ENCODE data around the gene EXD3. TPM values are rescaled to one million over a fixed set of nuclear protein-coding genes. Genes with fewer than 3 reads are reported as not detected.

The EXD3 gene
- total and polyA plus RNA-seq, 5 donors from 2014 or later = 4.7 to 27.3 (median 5.8) TPM

GRCh38 chr9:137406085-137406760 lies 16.7 kb downstream of the EXD3 start:
- Histone ChIP-seq H3K27ac (ENCODE audit: insufficient read depth, low read length, poor library complexity, severe bottlenecking) (no peak overlapping the region), H3K4me1 (ENCODE audit: control insufficient read depth, insufficient read depth, low read length, poor library complexity, severe bottlenecking) (peaks cover 23% of the 10 kb centered on the region), H3K36me3 (ENCODE audit: control insufficient read depth, insufficient read depth, low read length) (no peaks in the 10 kb centered on the region), H3K27me3 (ENCODE audit: control insufficient read depth, insufficient read depth, low read length) (no peaks in the 10 kb centered on the region), H3K9me3 (ENCODE audit: control insufficient read depth in 2 of 2, low read length in 2 of 2) (no peaks in the 10 kb centered on the region), H3K4me3 (ENCODE audit: low read depth, low read length) (no peak overlapping the region)
- Mint-ChIP-seq H3K27ac (peak overlapping the region in 2 of 3 donors; percentile 20 to 38), H3K27me3 (peaks cover 5% of the 10 kb centered on the region), H3K4me3 (peak overlapping the region in 2 of 4 donors; percentile 58 to 61), H3K36me3 (peaks cover 14% of the 10 kb centered on the region), H3K9me3 (no peaks in the 10 kb centered on the region), H3K4me1 (peaks cover 0 to 8% (median 2%) of the 10 kb centered on the region in 4 donors)
- DNase-seq (no peak), ATAC-seq (ENCODE audit: low read depth in 2 of 2) (no peak)

GRCh38 chr9:137405677-137406081 lies 17.3 kb downstream of the EXD3 start:
- Mint-ChIP-seq H3K27me3 (peaks cover 5% of the 10 kb centered on the region), H3K9me3 (no peaks in the 10 kb centered on the region), H3K4me3 (peak overlapping the region in 2 of 4 donors; percentile 58 to 61), H3K36me3 (peaks cover 14% of the 10 kb centered on the region), H3K4me1 (peaks cover 0 to 8% (median 2%) of the 10 kb centered on the region in 4 donors), H3K27ac (peak overlapping the region in 1 of 3 donors; percentile 20)
- no peak overlapping the region for H3K4me3 ChIP-seq (ENCODE audit: low read depth, low read length)
- no peaks in the 10 kb centered on the region for H3K36me3 ChIP-seq (ENCODE audit: control insufficient read depth, insufficient read depth, low read length)
- H3K27me3 ChIP-seq (ENCODE audit: control insufficient read depth, insufficient read depth, low read length) = no peaks in the 10 kb centered on the region
- H3K27ac ChIP-seq (ENCODE audit: insufficient read depth, low read length, poor library complexity, severe bottlenecking) = no peak overlapping the region
- no peak for DNase-seq
- ATAC-seq (ENCODE audit: low read depth in 2 of 2) = no peak
- H3K4me1 ChIP-seq (ENCODE audit: control insufficient read depth, insufficient read depth, low read length, poor library complexity, severe bottlenecking) = peaks cover 17% of the 10 kb centered on the region
- H3K9me3 ChIP-seq (ENCODE audit: control insufficient read depth in 2 of 2, low read length in 2 of 2) = no peaks in the 10 kb centered on the region

- H3K36me3 ChIP-seq (ENCODE audit: control insufficient read depth, insufficient read depth, low read length) = no peaks in the 10 kb centered on the region
- H3K4me3 ChIP-seq (ENCODE audit: low read depth, low read length) = no peak overlapping the region
- no peak overlapping the region for H3K4me3 Mint-ChIP-seq
- H3K27me3 Mint-ChIP-seq = peaks cover 5% of the 10 kb centered on the region
- H3K27me3 ChIP-seq (ENCODE audit: control insufficient read depth, insufficient read depth, low read length) = no peaks in the 10 kb centered on the region
- DNase-seq (no peak), ATAC-seq (ENCODE audit: low read depth in 2 of 2) (no peak)
- no peak overlapping the region for H3K27ac Mint-ChIP-seq
- H3K4me1 Mint-ChIP-seq = peaks cover 0 to 9% (median 3%) of the 10 kb centered on the region in 4 donors
- H3K9me3 ChIP-seq (ENCODE audit: control insufficient read depth in 2 of 2, low read length in 2 of 2) = no peaks in the 10 kb centered on the region
- H3K27ac ChIP-seq (ENCODE audit: insufficient read depth, low read length, poor library complexity, severe bottlenecking) = no peak overlapping the region
- no peaks in the 10 kb centered on the region for H3K9me3 Mint-ChIP-seq
- H3K36me3 Mint-ChIP-seq = peaks cover 14% of the 10 kb centered on the region
- H3K4me1 ChIP-seq (ENCODE audit: control insufficient read depth, insufficient read depth, low read length, poor library complexity, severe bottlenecking) = peaks cover 14% of the 10 kb centered on the region
Measured at GRCh38 chr9:137404961-137405567, 17.9 kb downstream of the EXD3 start.

- Histone ChIP-seq H3K4me3 (ENCODE audit: low read depth, low read length) (no peak overlapping the region), H3K27me3 (ENCODE audit: control insufficient read depth, insufficient read depth, low read length) (no peaks in the 10 kb centered on the region), H3K9me3 (ENCODE audit: control insufficient read depth in 2 of 2, low read length in 2 of 2) (no peaks in the 10 kb centered on the region), H3K36me3 (ENCODE audit: control insufficient read depth, insufficient read depth, low read length) (no peaks in the 10 kb centered on the region), H3K27ac (ENCODE audit: insufficient read depth, low read length, poor library complexity, severe bottlenecking) (no peak overlapping the region), H3K4me1 (ENCODE audit: control insufficient read depth, insufficient read depth, low read length, poor library complexity, severe bottlenecking) (peaks cover 14% of the 10 kb centered on the region)
- ATAC-seq (ENCODE audit: low read depth in 2 of 2) (no peak), DNase-seq (no peak)
- H3K27me3 Mint-ChIP-seq = peaks cover 5% of the 10 kb centered on the region
- H3K4me1 Mint-ChIP-seq = peaks cover 0 to 10% (median 5%) of the 10 kb centered on the region in 4 donors
- H3K27ac Mint-ChIP-seq = no peak overlapping the region
- H3K36me3 Mint-ChIP-seq = peaks cover 19% of the 10 kb centered on the region
- H3K9me3 Mint-ChIP-seq = no peaks in the 10 kb centered on the region
- H3K4me3 Mint-ChIP-seq = no peak overlapping the region
Measured at GRCh38 chr9:137403269-137403668, 19.7 kb downstream of the EXD3 start.

GRCh38 chr9:137402746-137403145 lies 20.2 kb downstream of the EXD3 start:
- H3K36me3 ChIP-seq (ENCODE audit: control insufficient read depth, insufficient read depth, low read length) = no peaks in the 10 kb centered on the region
- H3K27me3 Mint-ChIP-seq = peaks cover 5% of the 10 kb centered on the region
- no peaks in the 10 kb centered on the region for H3K9me3 Mint-ChIP-seq
- peaks cover 14% of the 10 kb centered on the region for H3K4me1 ChIP-seq (ENCODE audit: control insufficient read depth, insufficient read depth, low read length, poor library complexity, severe bottlenecking)
- H3K4me1 Mint-ChIP-seq = peaks cover 4 to 14% (median 6%) of the 10 kb centered on the region in 4 donors
- H3K27ac ChIP-seq (ENCODE audit: insufficient read depth, low read length, poor library complexity, severe bottlenecking) = no peak overlapping the region
- H3K4me3 ChIP-seq (ENCODE audit: low read depth, low read length) = no peak overlapping the region
- no peaks in the 10 kb centered on the region for H3K27me3 ChIP-seq (ENCODE audit: control insufficient read depth, insufficient read depth, low read length)
- H3K36me3 Mint-ChIP-seq = peaks cover 23% of the 10 kb centered on the region
- peak overlapping the region in 1 of 3 donors; percentile 88 for H3K27ac Mint-ChIP-seq
- no peak for ATAC-seq (ENCODE audit: low read depth in 2 of 2)
- no peak overlapping the region for H3K4me3 Mint-ChIP-seq
- H3K9me3 ChIP-seq (ENCODE audit: control insufficient read depth in 2 of 2, low read length in 2 of 2) = no peaks in the 10 kb centered on the region
- DNase-seq = no peak

- H3K9me3 ChIP-seq (ENCODE audit: control insufficient read depth in 2 of 2, low read length in 2 of 2) = no peaks in the 10 kb centered on the region
- no peaks in the 10 kb centered on the region for H3K36me3 ChIP-seq (ENCODE audit: control insufficient read depth, insufficient read depth, low read length)
- DNase-seq = no peak
- Mint-ChIP-seq H3K27ac (no peak overlapping the region), H3K4me1 (peaks cover 5 to 13% (median 11%) of the 10 kb centered on the region in 4 donors), H3K4me3 (no peak overlapping the region), H3K27me3 (no peaks in the 10 kb centered on the region), H3K9me3 (no peaks in the 10 kb centered on the region), H3K36me3 (peaks cover 21% of the 10 kb centered on the region)
- H3K4me3 ChIP-seq (ENCODE audit: low read depth, low read length) = no peak overlapping the region
- no peaks in the 10 kb centered on the region for H3K4me1 ChIP-seq (ENCODE audit: control insufficient read depth, insufficient read depth, low read length, poor library complexity, severe bottlenecking)
- no peak for ATAC-seq (ENCODE audit: low read depth in 2 of 2)
- no peaks in the 10 kb centered on the region for H3K27me3 ChIP-seq (ENCODE audit: control insufficient read depth, insufficient read depth, low read length)
- H3K27ac ChIP-seq (ENCODE audit: insufficient read depth, low read length, poor library complexity, severe bottlenecking) = no peak overlapping the region
Measured at GRCh38 chr9:137398561-137399468, 24.1 kb downstream of the EXD3 start.

GRCh38 chr9:137397675-137398423 lies 25.1 kb downstream of the EXD3 start:
- Mint-ChIP-seq H3K27me3 (no peaks in the 10 kb centered on the region), H3K36me3 (peaks cover 21% of the 10 kb centered on the region), H3K4me1 (peaks cover 5 to 13% (median 11%) of the 10 kb centered on the region in 4 donors), H3K4me3 (peak overlapping the region in 1 of 4 donors; percentile 38), H3K9me3 (no peaks in the 10 kb centered on the region), H3K27ac (peak overlapping the region in 2 of 3 donors; percentile 18 to 85)
- ATAC-seq (ENCODE audit: low read depth in 2 of 2) (peak; percentile 20 to 65), DNase-seq (peak in 1 of 3 donors; percentile 41)
- Histone ChIP-seq H3K36me3 (ENCODE audit: control insufficient read depth, insufficient read depth, low read length) (no peaks in the 10 kb centered on the region), H3K9me3 (ENCODE audit: control insufficient read depth in 2 of 2, low read length in 2 of 2) (no peaks in the 10 kb centered on the region), H3K4me3 (ENCODE audit: low read depth, low read length) (no peak overlapping the region), H3K27me3 (ENCODE audit: control insufficient read depth, insufficient read depth, low read length) (no peaks in the 10 kb centered on the region), H3K4me1 (ENCODE audit: control insufficient read depth, insufficient read depth, low read length, poor library complexity, severe bottlenecking) (no peaks in the 10 kb centered on the region), H3K27ac (ENCODE audit: insufficient read depth, low read length, poor library complexity, severe bottlenecking) (no peak overlapping the region)

All from CD4-positive, CD25-positive, alpha-beta regulatory T cell (primary cell).